Stimulated activated naive CD4-positive, alpha-beta T cell (primary cell): ENCODE measurements around the gene LRRIQ1.
"Not testable (repeated sequence)": the region's sequence is repeated elsewhere in the genome, so short reads cannot be mapped to it uniquely, and the experiment has no call there.

ENCODE experiments used
- DNase-seq, 6 experiments: peaks; one replicate each; lab custom pipeline; 2025; lab: John Stamatoyannopoulos, UW

The LRRIQ1 gene, protein sequence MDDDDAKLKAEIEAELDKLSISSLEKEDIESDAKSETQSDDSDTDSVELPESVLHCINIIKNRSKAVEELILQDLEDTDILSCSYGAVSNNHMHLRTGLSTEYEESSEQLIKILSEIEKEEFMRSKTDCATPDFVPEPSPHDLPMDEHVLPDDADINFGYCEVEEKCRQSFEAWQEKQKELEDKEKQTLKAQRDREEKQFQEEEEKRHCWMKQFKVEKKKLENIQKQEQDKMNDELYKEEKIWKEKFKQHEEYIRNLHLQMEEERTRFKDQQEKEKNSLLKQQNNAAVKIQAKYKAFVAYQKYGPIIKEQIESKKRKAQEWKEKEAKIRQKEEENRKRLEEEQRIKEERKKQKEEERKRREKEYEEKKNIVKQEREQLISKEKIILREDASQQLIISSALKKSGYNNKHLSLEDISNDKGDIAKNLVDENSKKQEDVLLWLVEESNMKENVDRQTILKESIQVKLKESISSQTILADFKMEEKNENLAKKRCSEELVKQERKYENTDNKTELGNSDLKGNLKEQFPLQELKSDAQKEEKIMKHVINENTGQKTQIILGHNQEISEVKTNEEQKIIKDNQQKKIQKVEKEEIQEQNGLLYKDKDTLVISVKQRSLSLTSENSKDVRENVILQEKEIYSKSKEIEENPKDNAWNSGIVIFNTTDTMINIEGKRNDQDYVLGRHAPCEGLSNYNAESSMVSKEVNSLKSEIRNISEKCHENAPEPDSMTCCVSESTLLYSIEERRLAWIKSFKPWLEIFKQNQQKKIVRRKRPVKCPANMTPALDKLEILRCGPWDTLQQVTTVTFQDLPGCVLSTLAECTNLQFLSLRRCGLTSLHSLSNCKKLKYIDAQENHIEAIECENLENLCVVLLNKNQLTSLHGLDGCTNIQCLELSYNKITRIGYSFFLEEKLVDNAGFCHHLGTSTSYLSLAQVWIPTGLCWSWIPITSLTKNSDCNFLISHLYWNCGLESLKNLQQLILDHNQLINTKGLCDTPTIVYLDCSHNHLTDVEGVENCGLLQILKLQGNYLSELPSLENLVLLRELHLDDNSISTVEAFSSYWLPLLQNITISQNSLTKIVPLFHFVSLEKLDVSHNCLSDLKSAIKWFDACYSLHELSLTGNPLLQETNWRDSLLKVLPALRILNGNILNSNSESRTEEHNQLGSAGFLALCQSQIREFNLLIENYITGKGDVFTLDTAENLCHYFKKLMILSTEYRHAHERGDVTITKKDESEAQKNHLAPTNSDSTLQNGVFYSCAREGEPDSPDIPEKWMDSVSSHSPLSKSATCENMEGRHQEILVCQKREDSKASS (N-terminal part only)

DNA sequence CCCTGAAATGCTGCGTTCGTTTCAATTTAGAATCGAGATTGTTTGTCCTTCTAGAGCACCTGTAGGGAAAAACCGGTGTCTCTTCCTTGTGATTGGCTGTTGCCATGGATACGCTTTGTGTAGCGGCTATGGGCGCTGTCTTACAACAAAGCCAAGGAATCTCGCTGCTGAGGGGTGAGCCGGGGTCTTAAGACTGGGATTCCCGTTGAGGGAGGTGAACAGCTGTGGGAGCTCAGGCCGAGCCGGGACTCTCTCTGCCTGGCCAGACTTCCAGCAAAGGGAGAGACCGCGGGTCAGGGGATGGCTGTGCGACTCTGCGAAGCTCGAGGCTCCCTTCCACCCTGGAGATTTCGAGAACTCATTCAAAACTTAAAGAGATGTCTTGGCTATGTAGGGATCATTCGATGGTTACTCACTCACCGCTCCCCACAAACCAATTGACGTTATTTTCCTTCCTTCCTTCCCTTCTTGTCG, at the start of gene LRRIQ1, which contains the start of gene TSPAN19:
Gene LRRIQ1, plus strand, starts transcription at position 118 of the 474 bp plus-strand sequence. CDS start 1,826 bp downstream, outside the sequence.
Gene TSPAN19, minus strand, starts transcription at position 44 of the 474 bp plus-strand sequence. CDS start 6,331 bp downstream, outside the sequence.
- DNase-seq = peak in 1 of 6 experiments; percentile 2

GRCh38 chr12:84986586-84986985, 49.6 kb upstream of the LRRIQ1 start:
- no peak for DNase-seq

DNA sequence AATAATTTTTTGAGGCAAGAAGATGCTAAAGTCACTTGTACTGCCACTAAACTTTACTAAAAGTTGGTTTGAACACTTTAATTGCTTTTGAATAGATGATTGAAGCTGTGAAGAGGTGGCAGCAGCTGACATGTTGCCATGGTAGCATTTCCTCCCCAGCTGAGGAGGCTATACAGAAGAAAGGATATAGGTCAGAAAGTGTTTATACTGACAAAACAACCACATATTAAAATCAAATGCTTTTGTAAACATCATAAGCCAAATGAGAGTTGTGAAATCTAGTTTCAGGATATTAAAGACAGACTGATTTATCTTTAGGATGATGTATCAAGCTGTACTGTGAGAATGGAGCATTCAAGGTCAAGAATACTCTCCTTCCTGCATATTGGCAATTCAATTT, 41.7 kb upstream of the LRRIQ1 start:
- no peak for DNase-seq

DNA sequence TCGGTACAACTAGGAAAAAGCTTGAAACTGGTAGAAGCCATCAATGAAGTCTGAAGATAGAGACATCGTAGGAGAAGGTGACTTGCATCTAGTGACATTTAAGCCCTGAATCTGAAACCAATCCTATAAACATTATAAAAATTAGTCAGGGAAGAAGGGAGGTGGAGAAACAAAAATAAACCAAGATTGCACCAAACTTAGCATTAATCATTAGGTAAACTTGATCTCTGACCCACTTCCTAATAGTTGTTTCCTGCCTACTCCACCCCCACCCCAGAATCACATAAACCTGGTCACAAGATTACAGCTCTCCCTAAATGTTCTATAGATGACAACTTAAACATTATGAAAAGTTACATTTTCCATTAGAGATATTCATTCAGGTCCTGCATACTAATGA, 40.5 kb upstream of the LRRIQ1 start:
- DNase-seq = no peak

DNA sequence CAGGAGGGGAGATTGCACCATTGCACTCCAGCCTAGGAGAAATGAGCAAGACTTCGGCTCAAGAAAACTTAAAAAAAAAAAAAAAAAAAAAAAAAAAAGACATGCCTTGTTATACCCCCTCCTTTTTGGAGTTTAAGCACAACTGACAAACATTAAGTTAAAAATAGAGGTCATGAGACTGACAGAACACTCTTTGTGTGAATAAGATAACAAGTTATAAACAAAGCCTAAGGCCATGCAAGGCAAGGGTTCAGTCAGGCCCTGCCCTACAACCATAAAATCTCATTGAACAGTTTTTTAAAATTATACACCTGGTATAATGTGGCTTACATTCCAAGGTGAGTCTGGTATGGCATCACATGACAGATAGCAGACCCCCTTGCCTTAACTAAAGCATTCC, 39.4 kb upstream of the LRRIQ1 start:
- no peak for DNase-seq

DNA sequence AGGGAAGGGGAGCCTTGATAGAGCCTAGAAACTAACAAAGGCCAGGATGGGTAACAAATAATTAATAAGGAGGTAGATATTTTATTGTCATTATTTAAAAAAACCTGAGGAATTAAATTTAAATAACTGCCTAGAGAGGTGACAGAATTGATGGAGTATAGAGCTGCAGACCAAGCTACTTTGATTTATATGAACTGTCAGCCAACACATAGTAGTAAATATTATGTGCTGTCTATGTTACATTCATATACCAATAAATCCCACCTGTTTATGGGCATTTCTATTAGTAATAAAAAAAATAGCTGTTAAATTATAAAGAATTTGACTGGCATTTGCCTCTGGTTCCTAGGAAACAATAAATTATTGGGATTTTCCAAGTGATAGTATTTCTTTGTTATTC, 37.8 kb upstream of the LRRIQ1 start:
- DNase-seq = no peak

GRCh38 chr12:85000729-85001128, 35.4 kb upstream of the LRRIQ1 start:
- no peak for DNase-seq

DNA sequence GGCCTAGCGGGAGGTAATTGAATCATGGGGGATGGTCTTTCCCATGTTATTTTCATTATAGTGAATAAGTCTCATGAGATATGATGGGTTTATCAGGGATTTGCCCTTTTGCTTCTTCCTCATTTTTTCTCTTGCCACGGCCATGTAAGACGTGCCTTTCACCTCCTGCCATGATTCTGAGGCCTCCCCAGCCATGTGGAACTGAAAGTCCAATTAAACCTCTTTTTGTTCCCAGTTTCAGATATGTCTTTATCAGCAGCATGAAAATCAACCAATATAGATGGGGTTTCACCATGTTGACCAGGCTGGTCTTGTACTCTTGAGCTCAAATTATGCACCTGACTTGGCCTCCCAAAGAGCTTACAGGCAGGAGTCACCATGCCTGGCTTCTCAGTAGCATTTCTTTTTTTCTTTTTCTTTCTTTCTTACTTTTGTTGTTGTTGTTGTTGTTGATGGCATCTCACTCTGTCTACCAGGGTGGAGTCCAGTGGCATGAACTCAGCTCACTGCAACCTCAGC, 33.3 kb upstream of the LRRIQ1 start:
- no peak for DNase-seq

DNA sequence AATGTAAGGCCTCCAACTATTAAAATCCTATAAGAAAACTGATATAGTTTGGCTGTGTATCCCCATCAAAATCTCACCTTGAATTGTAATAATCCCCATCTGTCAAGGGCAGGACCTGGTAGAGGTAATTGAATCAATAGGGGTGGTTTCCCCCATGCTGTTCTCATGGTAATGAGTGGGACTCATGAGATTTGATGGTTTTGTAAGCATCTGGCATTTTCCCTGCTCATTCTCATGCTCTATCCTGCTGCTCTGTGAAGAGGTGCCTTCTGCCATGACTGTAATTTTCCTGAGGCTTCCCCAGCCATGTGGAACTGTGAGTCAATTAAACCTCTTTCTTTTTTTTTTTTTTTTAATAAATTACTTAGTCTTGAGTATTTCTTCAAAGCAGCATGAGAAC, 31.9 kb upstream of the LRRIQ1 start:
- no peak for DNase-seq

DNA sequence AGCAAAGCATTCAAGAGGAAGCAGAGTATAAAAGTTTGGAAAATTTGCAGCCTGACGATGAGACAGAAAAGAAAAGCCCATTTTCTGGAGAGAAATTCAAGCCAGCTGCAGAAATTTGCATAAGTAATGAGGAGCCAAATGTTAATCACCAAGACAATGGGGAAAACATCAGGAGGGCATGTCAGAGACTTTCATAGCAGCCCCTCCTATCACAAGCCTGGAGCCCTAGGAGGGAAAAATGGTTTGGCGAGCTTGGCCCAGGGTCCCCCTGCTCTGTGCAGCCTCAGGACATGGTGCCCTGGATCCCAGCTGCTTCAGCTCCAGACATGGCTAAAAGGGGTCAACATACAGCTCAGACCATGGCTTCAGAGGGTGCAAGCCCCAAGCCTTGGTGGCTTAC, 31.1 kb upstream of the LRRIQ1 start:
- not testable (repeated sequence) for DNase-seq

- no peak for DNase-seq
These were observed 30.5 kb upstream of the LRRIQ1 start for GRCh38 chr12:85005615-85006014.

- DNase-seq = no peak
These were observed 29.9 kb upstream of the LRRIQ1 start for GRCh38 chr12:85006206-85006605.

DNA sequence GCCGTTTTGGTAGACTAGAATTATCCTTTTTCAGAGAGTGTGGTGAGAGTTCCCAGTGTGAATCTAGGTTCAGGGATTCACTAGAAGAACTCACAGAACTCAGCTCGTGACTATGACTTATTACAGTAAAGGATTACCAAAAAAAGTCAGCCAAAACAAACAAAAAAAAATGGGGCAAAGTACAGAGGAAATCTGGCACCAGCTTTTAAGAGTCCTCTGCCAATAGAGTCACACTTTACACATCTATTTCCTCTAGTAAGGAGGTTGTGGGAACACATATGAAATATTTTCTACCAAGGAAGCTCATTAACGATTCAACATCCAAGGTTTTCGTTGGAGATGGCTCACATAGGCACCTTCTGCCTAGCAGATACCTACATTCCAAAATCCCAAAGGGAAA, 28.3 kb upstream of the LRRIQ1 start:
- DNase-seq = no peak

GRCh38 chr12:85016413-85016812, 19.7 kb upstream of the LRRIQ1 start:
- DNase-seq = no peak

DNA sequence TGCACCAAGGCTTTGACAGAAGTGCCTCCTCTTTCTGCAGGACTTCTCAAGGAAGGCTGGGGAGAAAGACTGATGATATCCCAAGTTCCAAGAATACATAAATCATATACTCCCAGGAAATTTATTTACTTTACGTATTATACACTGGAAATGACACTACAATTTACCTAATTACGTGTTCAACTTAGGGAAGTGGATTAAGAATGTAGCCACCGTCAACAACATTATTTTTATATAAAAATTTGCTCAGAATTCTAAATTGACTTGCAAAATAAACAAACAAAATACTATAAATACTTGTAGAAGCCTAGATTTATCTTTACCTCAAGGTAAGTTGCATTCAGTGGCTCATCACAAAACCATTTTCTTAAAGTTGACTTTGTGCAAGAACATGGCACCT, 19.0 kb upstream of the LRRIQ1 start:
- DNase-seq = no peak

- DNase-seq = no peak
These were observed 18.5 kb upstream of the LRRIQ1 start for GRCh38 chr12:85017618-85018017.

- DNase-seq = no peak
These were observed 18.1 kb upstream of the LRRIQ1 start for GRCh38 chr12:85018098-85018497.

GRCh38 chr12:85029456-85029855, 6.7 kb upstream of the LRRIQ1 start:
- DNase-seq = peak in 1 of 6 experiments; percentile 1

GRCh38 chr12:85036733-85037132, 582 bp downstream of the LRRIQ1 start:
- no peak for DNase-seq

DNA sequence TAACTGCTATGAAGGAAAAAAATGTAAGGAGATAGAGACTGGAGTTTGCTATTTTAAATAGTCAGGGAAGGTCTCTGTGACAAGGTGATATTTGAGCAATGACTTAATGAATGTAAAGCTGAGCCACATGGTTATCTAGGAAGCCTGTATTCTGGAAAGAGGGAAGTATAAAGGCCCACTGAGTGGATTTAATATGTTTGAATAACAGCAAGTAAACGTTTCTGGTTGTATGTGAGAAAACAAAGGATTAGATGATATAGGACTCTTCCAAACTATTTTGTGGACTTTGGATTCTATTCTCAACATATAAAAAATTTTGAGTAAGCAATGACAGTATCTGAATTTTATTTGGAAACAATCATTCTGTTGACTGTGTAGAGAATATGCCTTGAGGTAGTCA, 5.2 kb downstream of the LRRIQ1 start:
- no peak for DNase-seq

GRCh38 chr12:85043829-85044228, 7.7 kb downstream of the LRRIQ1 start:
- DNase-seq = no peak
